ENCODE results near the gene ELAVL3.

Gene ELAVL3

GRCh38 chr19:11451871-11452619 is 28.8 kb downstream of the ELAVL3 start:
- H4K20me1 ChIP-seq (ENCODE audit: insufficient read depth), result no peaks in the 10 kb centered on the region
- H3K27me3 ChIP-seq (ENCODE audit: insufficient read depth, low read depth), result no peaks in the 10 kb centered on the region
- H3K4me2 ChIP-seq, result no peak overlapping the region
- no peak overlapping the region for H3K9ac ChIP-seq
- H3K36me3 ChIP-seq (ENCODE audit: insufficient read depth), result no peaks in the 10 kb centered on the region
- no peak for TF ChIP-seq CTCF (conservative IDR thresholded peaks at IDR 0.05; ENCODE audit: low read depth, low read length)
- H3K4me3 ChIP-seq (IDR thresholded peaks at IDR 0.05; ENCODE audit: insufficient read depth, low read depth, low read length), result no peak overlapping the region
- no peak overlapping the region for H2AFZ ChIP-seq (ENCODE audit: low read depth)
- no peaks in the 10 kb centered on the region for H3K4me1 ChIP-seq (ENCODE audit: low read depth, poor library complexity, severe bottlenecking)
- no peaks in the 10 kb centered on the region for H3K79me2 ChIP-seq (ENCODE audit: insufficient read depth, low read depth)
- no peak overlapping the region for H3K27ac ChIP-seq

GRCh38 chr19:11451327-11451870 is 29.4 kb downstream of the ELAVL3 start:
- no peak for TF ChIP-seq CTCF (conservative IDR thresholded peaks at IDR 0.05; ENCODE audit: low read depth, low read length)
- H3K79me2 ChIP-seq (ENCODE audit: insufficient read depth, low read depth), result no peaks in the 10 kb centered on the region
- H4K20me1 ChIP-seq (ENCODE audit: insufficient read depth), result no peaks in the 10 kb centered on the region
- no peak overlapping the region for H3K27ac ChIP-seq
- H3K4me3 ChIP-seq (IDR thresholded peaks at IDR 0.05; ENCODE audit: insufficient read depth, low read depth, low read length), result no peak overlapping the region
- no peak overlapping the region for H3K9ac ChIP-seq
- no peak overlapping the region for H3K4me2 ChIP-seq
- no peaks in the 10 kb centered on the region for H3K36me3 ChIP-seq (ENCODE audit: insufficient read depth)
- H2AFZ ChIP-seq (ENCODE audit: low read depth), result no peak overlapping the region
- no peaks in the 10 kb centered on the region for H3K27me3 ChIP-seq (ENCODE audit: insufficient read depth, low read depth)
- no peaks in the 10 kb centered on the region for H3K4me1 ChIP-seq (ENCODE audit: low read depth, poor library complexity, severe bottlenecking)

- H3K4me2 ChIP-seq, result no peak overlapping the region
- no peak overlapping the region for H3K27ac ChIP-seq
- no peaks in the 10 kb centered on the region for H3K27me3 ChIP-seq (ENCODE audit: insufficient read depth, low read depth)
- H3K79me2 ChIP-seq (ENCODE audit: insufficient read depth, low read depth), result no peaks in the 10 kb centered on the region
- no peaks in the 10 kb centered on the region for H3K36me3 ChIP-seq (ENCODE audit: insufficient read depth)
- H3K9ac ChIP-seq, result no peak overlapping the region
- H4K20me1 ChIP-seq (ENCODE audit: insufficient read depth), result no peaks in the 10 kb centered on the region
- H2AFZ ChIP-seq (ENCODE audit: low read depth), result no peak overlapping the region
- no peak overlapping the region for H3K4me3 ChIP-seq (IDR thresholded peaks at IDR 0.05; ENCODE audit: insufficient read depth, low read depth, low read length)
- no peak for TF ChIP-seq CTCF (conservative IDR thresholded peaks at IDR 0.05; ENCODE audit: low read depth, low read length)
- H3K4me1 ChIP-seq (ENCODE audit: low read depth, poor library complexity, severe bottlenecking), result no peaks in the 10 kb centered on the region
These were observed 30.1 kb downstream of the ELAVL3 start for GRCh38 chr19:11450570-11451326.

GRCh38 chr19:11448923-11449554 is 31.8 kb downstream of the ELAVL3 start:
- Histone ChIP-seq H3K27ac (no peak overlapping the region), H3K36me3 (ENCODE audit: insufficient read depth) (no peaks in the 10 kb centered on the region), H3K4me3 (IDR thresholded peaks at IDR 0.05; ENCODE audit: insufficient read depth, low read depth, low read length) (no peak overlapping the region), H3K9ac (no peak overlapping the region), H2AFZ (ENCODE audit: low read depth) (no peak overlapping the region), H3K79me2 (ENCODE audit: insufficient read depth, low read depth) (no peaks in the 10 kb centered on the region), H3K4me2 (no peak overlapping the region), H3K27me3 (ENCODE audit: insufficient read depth, low read depth) (no peaks in the 10 kb centered on the region), H3K4me1 (ENCODE audit: low read depth, poor library complexity, severe bottlenecking) (no peaks in the 10 kb centered on the region), H4K20me1 (ENCODE audit: insufficient read depth) (no peaks in the 10 kb centered on the region)
- TF ChIP-seq CTCF (conservative IDR thresholded peaks at IDR 0.05; ENCODE audit: low read depth, low read length), result no peak

All from KMS-11 (cell line).